ENCODE measurements around the gene MUC4.
"Not testable (repeated sequence)": the region's sequence is repeated elsewhere in the genome, so short reads cannot be mapped to it uniquely, and the experiment has no call there.

MUC4 gene

DNA sequence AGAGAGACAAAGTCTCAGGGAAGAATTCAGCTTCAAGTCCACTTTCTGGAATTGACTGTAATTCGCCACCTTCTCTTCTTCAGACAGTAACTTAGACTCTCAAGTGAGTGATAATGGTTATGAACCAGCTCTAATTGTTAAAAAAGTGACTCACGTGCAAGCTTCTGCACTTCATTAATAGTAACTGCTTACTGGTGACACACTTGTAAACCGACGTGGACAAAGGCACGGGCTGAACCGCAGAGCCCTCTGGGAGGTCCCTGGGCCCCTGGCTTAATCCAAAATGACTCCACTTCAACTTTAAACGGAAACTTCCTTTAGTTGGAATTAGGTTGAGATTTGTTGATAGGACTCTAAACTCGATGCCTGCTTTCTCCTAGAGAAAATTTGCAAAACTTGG lies 17.0 kb downstream of the MUC4 start:
- Histone ChIP-seq H3K4me1 (ENCODE audit: insufficient read depth, low read length) (no peaks in the 10 kb centered on the region), H3K9me3 (ENCODE audit: insufficient read depth, low read length, severe bottlenecking) (no peaks in the 10 kb centered on the region), H4K20me1 (ENCODE audit: insufficient read depth, low read length) (no peaks in the 10 kb centered on the region), H3K27me3 (ENCODE audit: insufficient read depth, low read length, poor library complexity) (no peaks in the 10 kb centered on the region), H3K36me3 (ENCODE audit: insufficient read depth, low read length) (no peaks in the 10 kb centered on the region), H3K79me2 (ENCODE audit: insufficient read depth, low read length) (no peaks in the 10 kb centered on the region), H3K27ac (ENCODE audit: low read length) (no peak overlapping the region), H2AFZ (ENCODE audit: low read depth, low read length) (no peak overlapping the region), H3K4me3 (ENCODE audit: low read depth in 1 of 2, low read length in 2 of 2) (no peak overlapping the region), H3K4me2 (ENCODE audit: insufficient read depth, low read length) (no peak overlapping the region), H3K9ac (ENCODE audit: low read depth, low read length) (no peak overlapping the region)
- ATAC-seq (ENCODE audit: insufficient read depth, low read depth) = no peak
- no peak for TF ChIP-seq EZH2 (IDR thresholded peaks at IDR 0.05; ENCODE audit: borderline replicate concordance, low read depth, low read length, severe bottlenecking)
- TF ChIP-seq, protein P1, sequence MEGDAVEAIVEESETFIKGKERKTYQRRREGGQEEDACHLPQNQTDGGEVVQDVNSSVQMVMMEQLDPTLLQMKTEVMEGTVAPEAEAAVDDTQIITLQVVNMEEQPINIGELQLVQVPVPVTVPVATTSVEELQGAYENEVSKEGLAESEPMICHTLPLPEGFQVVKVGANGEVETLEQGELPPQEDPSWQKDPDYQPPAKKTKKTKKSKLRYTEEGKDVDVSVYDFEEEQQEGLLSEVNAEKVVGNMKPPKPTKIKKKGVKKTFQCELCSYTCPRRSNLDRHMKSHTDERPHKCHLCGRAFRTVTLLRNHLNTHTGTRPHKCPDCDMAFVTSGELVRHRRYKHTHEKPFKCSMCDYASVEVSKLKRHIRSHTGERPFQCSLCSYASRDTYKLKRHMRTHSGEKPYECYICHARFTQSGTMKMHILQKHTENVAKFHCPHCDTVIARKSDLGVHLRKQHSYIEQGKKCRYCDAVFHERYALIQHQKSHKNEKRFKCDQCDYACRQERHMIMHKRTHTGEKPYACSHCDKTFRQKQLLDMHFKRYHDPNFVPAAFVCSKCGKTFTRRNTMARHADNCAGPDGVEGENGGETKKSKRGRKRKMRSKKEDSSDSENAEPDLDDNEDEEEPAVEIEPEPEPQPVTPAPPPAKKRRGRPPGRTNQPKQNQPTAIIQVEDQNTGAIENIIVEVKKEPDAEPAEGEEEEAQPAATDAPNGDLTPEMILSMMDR (IDR thresholded peaks at IDR 0.05; ENCODE audit: borderline replicate concordance, extremely low read depth, low read length, poor library complexity, severe bottlenecking) = no peak
- no peak for DNase-seq

DNA sequence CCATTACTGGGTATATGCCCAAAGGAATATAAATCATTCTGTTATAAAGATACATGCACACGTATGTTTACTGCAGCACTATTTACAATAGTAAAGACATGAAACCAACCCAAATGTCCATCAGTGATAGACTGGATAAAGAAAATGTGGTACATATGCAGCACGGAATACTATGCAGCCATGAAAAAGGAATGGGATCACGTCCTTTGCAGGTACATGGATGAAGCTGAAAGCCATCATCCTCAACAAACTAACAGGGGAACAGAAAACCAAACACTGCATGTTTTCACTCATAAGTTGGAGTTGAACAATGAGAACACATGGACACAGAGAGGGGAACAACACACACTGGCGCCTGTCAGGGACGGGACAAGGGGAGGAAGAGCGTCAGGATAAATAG lies 19.1 kb downstream of the MUC4 start:
- H3K27ac ChIP-seq (ENCODE audit: low read length); DNase-seq; H3K27me3 ChIP-seq (ENCODE audit: insufficient read depth, low read length, poor library complexity); ATAC-seq (ENCODE audit: insufficient read depth, low read depth); H3K4me3 ChIP-seq (ENCODE audit: low read depth in 1 of 2, low read length in 2 of 2); H3K4me2 ChIP-seq (ENCODE audit: insufficient read depth, low read length); H2AFZ ChIP-seq (ENCODE audit: low read depth, low read length); H3K79me2 ChIP-seq (ENCODE audit: insufficient read depth, low read length); H3K9ac ChIP-seq (ENCODE audit: low read depth, low read length); H3K9me3 ChIP-seq (ENCODE audit: insufficient read depth, low read length, severe bottlenecking); H3K36me3 ChIP-seq (ENCODE audit: insufficient read depth, low read length); H4K20me1 ChIP-seq (ENCODE audit: insufficient read depth, low read length); H3K4me1 ChIP-seq (ENCODE audit: insufficient read depth, low read length): not testable (repeated sequence)

DNA sequence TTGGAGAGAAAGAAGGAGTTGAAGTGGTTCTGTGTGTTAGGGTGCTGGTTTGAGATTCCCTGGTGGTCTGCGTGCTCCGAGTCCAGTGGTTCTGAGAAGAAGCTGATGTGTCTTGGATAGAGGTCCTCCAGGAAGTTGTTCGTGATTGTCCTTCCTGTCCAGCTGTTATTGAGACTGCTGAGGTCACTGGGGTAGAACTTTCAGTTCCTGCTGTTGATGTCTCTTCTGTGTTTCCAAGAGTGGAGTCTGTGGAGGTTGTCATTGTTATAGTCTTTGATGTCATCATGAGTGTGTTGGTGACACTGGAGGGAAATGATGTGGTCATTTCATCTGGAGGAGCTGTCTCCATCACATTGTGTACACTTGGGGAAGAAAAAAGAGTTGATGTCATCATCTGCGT lies 20.8 kb downstream of the MUC4 start:
- Histone ChIP-seq H3K36me3 (ENCODE audit: insufficient read depth, low read length) (no peaks in the 10 kb centered on the region), H3K9ac (ENCODE audit: low read depth, low read length) (no peak overlapping the region), H3K4me2 (ENCODE audit: insufficient read depth, low read length) (no peak overlapping the region), H2AFZ (ENCODE audit: low read depth, low read length) (no peak overlapping the region), H3K4me3 (ENCODE audit: low read depth in 1 of 2, low read length in 2 of 2) (no peak overlapping the region), H3K79me2 (ENCODE audit: insufficient read depth, low read length) (no peaks in the 10 kb centered on the region), H3K27me3 (ENCODE audit: insufficient read depth, low read length, poor library complexity) (no peaks in the 10 kb centered on the region), H3K4me1 (ENCODE audit: insufficient read depth, low read length) (no peaks in the 10 kb centered on the region), H3K27ac (ENCODE audit: low read length) (no peak overlapping the region), H3K9me3 (ENCODE audit: insufficient read depth, low read length, severe bottlenecking) (no peaks in the 10 kb centered on the region), H4K20me1 (ENCODE audit: insufficient read depth, low read length) (no peaks in the 10 kb centered on the region)
- ATAC-seq (ENCODE audit: insufficient read depth, low read depth) (no peak), DNase-seq (no peak)
- TF ChIP-seq, protein P1 (IDR thresholded peaks at IDR 0.05; ENCODE audit: borderline replicate concordance, extremely low read depth, low read length, poor library complexity, severe bottlenecking) = no peak
- no peak for TF ChIP-seq EZH2 (IDR thresholded peaks at IDR 0.05; ENCODE audit: borderline replicate concordance, low read depth, low read length, severe bottlenecking)

DNA sequence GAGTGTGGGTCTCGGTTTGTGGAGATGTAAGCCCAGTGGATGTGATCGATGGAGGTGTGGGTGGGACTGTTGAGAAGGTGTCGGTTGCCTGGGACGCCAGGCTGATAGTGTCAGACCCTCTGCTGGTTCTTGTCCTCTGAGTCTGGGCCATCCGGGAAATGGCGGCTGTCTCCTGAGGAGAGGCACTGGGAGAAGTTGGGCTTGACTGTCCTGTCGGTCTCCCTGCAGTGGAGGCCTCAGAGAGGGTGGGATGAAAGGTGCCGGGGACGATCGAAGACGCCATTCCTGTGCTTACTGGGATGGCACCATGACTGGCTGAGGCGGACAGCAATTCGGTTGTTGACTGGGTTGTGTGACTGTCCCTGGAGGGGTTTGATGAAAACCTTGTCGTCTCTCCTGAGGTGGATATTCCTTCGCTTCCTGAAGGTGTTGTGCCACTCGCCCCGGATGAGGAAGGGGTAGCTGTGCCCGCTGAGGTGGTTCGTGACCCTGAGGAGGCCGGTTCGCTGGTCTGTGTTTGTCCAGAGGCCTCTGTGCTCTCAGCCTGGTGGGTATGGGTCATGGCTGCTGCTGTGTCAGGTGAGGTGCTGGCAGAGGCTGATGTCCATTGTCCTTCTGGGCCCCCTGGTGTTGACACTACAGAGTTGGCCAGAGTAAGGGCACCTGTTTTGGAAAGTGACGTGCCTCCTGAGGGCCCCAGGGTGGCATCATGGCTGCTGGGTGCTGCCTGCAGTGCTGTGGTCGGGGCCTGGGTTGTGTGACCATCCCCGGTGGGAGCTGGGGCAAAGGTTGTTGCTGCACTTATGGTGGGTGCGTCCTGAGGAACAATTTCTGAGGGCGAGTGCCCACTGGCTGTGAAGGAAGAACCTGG lies 22.8 kb downstream of the MUC4 start:
- no peak for DNase-seq
- H3K4me1 ChIP-seq (ENCODE audit: insufficient read depth, low read length) = no peaks in the 10 kb centered on the region
- TF ChIP-seq, protein P1 (IDR thresholded peaks at IDR 0.05; ENCODE audit: borderline replicate concordance, extremely low read depth, low read length, poor library complexity, severe bottlenecking) = no peak
- TF ChIP-seq EZH2 (IDR thresholded peaks at IDR 0.05; ENCODE audit: borderline replicate concordance, low read depth, low read length, severe bottlenecking) = no peak
- no peak for ATAC-seq (ENCODE audit: insufficient read depth, low read depth)
- H3K4me2 ChIP-seq (ENCODE audit: insufficient read depth, low read length) = no peak overlapping the region
- H3K9me3 ChIP-seq (ENCODE audit: insufficient read depth, low read length, severe bottlenecking) = no peaks in the 10 kb centered on the region
- H3K9ac ChIP-seq (ENCODE audit: low read depth, low read length) = no peak overlapping the region
- no peak overlapping the region for H3K27ac ChIP-seq (ENCODE audit: low read length)
- peaks cover 4% of the 10 kb centered on the region; the same call in 1 of the 2 replicates for H4K20me1 ChIP-seq (ENCODE audit: insufficient read depth, low read length)
- H3K36me3 ChIP-seq (ENCODE audit: insufficient read depth, low read length) = no peaks in the 10 kb centered on the region
- H2AFZ ChIP-seq (ENCODE audit: low read depth, low read length) = no peak overlapping the region
- H3K4me3 ChIP-seq (ENCODE audit: low read depth in 1 of 2, low read length in 2 of 2) = no peak overlapping the region
- H3K27me3 ChIP-seq (ENCODE audit: insufficient read depth, low read length, poor library complexity) = no peaks in the 10 kb centered on the region
- no peaks in the 10 kb centered on the region for H3K79me2 ChIP-seq (ENCODE audit: insufficient read depth, low read length)

DNA sequence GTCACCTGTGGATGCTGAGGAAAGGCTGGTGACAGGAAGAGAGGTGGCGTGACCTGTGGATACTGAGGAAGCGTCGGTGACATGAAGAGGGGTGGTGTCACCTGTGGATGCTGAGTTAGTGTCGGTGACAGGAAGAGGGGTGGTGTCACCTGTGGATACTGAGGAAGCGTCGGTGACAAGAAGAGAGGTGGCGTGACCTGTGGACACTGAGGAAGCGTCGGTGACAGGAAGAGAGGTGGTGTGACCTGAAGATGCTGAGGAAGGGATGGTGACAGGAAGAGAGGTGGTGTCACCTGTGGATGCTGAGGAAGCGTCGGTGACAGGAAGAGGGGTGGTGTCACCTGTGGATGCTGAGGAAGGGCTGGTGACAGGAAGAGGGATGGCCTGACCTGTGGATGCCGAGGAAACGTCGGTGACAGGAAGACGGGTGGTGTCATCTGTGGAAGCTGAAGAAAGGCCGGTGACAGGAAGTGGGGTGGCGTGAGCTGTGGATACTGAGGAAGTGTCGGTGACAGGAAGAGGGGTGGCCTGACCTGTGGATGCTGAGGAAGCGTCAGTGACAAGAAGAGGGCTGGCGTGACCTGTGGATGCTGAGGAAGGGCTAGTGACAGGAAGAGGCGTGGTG lies 25.8 kb downstream of the MUC4 start:
- not testable (repeated sequence) for H4K20me1 ChIP-seq (ENCODE audit: insufficient read depth, low read length)

More for the DNA sequence above, 25.8 kb downstream of the MUC4 start:
- not testable (repeated sequence) for H3K36me3 ChIP-seq (ENCODE audit: insufficient read depth, low read length); H3K27ac ChIP-seq (ENCODE audit: low read length); H3K4me2 ChIP-seq (ENCODE audit: insufficient read depth, low read length); H3K9me3 ChIP-seq (ENCODE audit: insufficient read depth, low read length, severe bottlenecking); H3K9ac ChIP-seq (ENCODE audit: low read depth, low read length); H3K4me3 ChIP-seq (ENCODE audit: low read depth in 1 of 2, low read length in 2 of 2); H3K4me1 ChIP-seq (ENCODE audit: insufficient read depth, low read length); DNase-seq; ATAC-seq (ENCODE audit: insufficient read depth, low read depth); H3K79me2 ChIP-seq (ENCODE audit: insufficient read depth, low read length); H3K27me3 ChIP-seq (ENCODE audit: insufficient read depth, low read length, poor library complexity); H2AFZ ChIP-seq (ENCODE audit: low read depth, low read length)

Data from DND-41 (cell line).